ENCODE data around the gene GAB2.

Gene GAB2

GRCh38 chr11:78338138-78338537 is 79.5 kb downstream of the GAB2 start:
- no peak for DNase-seq

GRCh38 chr11:78337554-78337924 is 80.1 kb downstream of the GAB2 start:
- DNase-seq, result no peak

GRCh38 chr11:78336877-78337553 is 80.6 kb downstream of the GAB2 start:
- no peak for DNase-seq

- no peak for DNase-seq
Measured at GRCh38 chr11:78334109-78334508, 83.5 kb downstream of the GAB2 start.

- DNase-seq, result no peak
Measured at GRCh38 chr11:78332872-78333271, 84.7 kb downstream of the GAB2 start.

GRCh38 chr11:78332174-78332866 is 85.3 kb downstream of the GAB2 start:
- no peak for DNase-seq

GRCh38 chr11:78331711-78332110 is 85.9 kb downstream of the GAB2 start:
- no peak for DNase-seq

GRCh38 chr11:78330361-78330760 is 87.3 kb downstream of the GAB2 start:
- DNase-seq, result no peak

GRCh38 chr11:78327945-78328344 is 89.7 kb downstream of the GAB2 start:
- DNase-seq, result no peak

- DNase-seq, result no peak
Measured at GRCh38 chr11:78325274-78325781, 92.3 kb downstream of the GAB2 start.

GRCh38 chr11:78323363-78323762 is 94.3 kb downstream of the GAB2 start:
- no peak for DNase-seq

GRCh38 chr11:78319453-78319955 is 98.1 kb downstream of the GAB2 start:
- DNase-seq, result no peak

GRCh38 chr11:78318321-78319114 is 99.1 kb downstream of the GAB2 start:
- DNase-seq, result no peak

GRCh38 chr11:78315724-78316123 is 101.9 kb downstream of the GAB2 start:
- DNase-seq, result no peak

- no peak for DNase-seq
Measured at GRCh38 chr11:78314762-78315161, 102.9 kb downstream of the GAB2 start.

GRCh38 chr11:78313898-78314297 is 103.7 kb downstream of the GAB2 start:
- DNase-seq, result no peak

- DNase-seq, result no peak
Measured at GRCh38 chr11:78313181-78313795, 104.3 kb downstream of the GAB2 start.

- no peak for DNase-seq
Measured at GRCh38 chr11:78312712-78313111, 104.9 kb downstream of the GAB2 start.

GRCh38 chr11:78311702-78312371 is 105.8 kb downstream of the GAB2 start:
- no peak for DNase-seq

- DNase-seq, result no peak
Measured at GRCh38 chr11:78310500-78310909, 107.1 kb downstream of the GAB2 start.

- no peak for DNase-seq
Measured at GRCh38 chr11:78304201-78304600, 113.4 kb downstream of the GAB2 start.

- DNase-seq, result no peak
Measured at GRCh38 chr11:78300108-78300839, 117.3 kb downstream of the GAB2 start.
